ENCODE data around the gene TMEM220. TPM values are rescaled to one million over a fixed set of nuclear protein-coding genes. Genes with fewer than 3 reads are reported as not detected.

The TMEM220 gene
- total and polyA plus RNA-seq, 9 donors = 5.4 to 14.1 (median 9.8) TPM

GRCh38 chr17:10728331-10728892 is 1.4 kb downstream of the TMEM220 start:
- Histone ChIP-seq H3K9me3 (no peaks in the 10 kb centered on the region), H3K27ac (peak overlapping the region in 1 of 2 donors; percentile 98), H3K36me3 (no peaks in the 10 kb centered on the region), H3K27me3 (no peaks in the 10 kb centered on the region), H3K4me1 (ENCODE audit: insufficient read depth) (peaks cover 2% of the 10 kb centered on the region), H3K4me3 (no peak overlapping the region)
- no peak for DNase-seq
- TF ChIP-seq POLR2A (IDR thresholded peaks at IDR 0.05) (no peak), EP300 (IDR thresholded peaks at IDR 0.05) (no peak)
- TF ChIP-seq, protein P1, sequence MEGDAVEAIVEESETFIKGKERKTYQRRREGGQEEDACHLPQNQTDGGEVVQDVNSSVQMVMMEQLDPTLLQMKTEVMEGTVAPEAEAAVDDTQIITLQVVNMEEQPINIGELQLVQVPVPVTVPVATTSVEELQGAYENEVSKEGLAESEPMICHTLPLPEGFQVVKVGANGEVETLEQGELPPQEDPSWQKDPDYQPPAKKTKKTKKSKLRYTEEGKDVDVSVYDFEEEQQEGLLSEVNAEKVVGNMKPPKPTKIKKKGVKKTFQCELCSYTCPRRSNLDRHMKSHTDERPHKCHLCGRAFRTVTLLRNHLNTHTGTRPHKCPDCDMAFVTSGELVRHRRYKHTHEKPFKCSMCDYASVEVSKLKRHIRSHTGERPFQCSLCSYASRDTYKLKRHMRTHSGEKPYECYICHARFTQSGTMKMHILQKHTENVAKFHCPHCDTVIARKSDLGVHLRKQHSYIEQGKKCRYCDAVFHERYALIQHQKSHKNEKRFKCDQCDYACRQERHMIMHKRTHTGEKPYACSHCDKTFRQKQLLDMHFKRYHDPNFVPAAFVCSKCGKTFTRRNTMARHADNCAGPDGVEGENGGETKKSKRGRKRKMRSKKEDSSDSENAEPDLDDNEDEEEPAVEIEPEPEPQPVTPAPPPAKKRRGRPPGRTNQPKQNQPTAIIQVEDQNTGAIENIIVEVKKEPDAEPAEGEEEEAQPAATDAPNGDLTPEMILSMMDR (IDR thresholded peaks at IDR 0.05) = peak in 1 of 3 donors; percentile 9
- intact Hi-C loops (cut with DNase I) = no loop called here
- WGBS, 3 donors = 95 to 96% (median 95%) methylated on average over 10 of the region's 10 CpGs

DNA sequence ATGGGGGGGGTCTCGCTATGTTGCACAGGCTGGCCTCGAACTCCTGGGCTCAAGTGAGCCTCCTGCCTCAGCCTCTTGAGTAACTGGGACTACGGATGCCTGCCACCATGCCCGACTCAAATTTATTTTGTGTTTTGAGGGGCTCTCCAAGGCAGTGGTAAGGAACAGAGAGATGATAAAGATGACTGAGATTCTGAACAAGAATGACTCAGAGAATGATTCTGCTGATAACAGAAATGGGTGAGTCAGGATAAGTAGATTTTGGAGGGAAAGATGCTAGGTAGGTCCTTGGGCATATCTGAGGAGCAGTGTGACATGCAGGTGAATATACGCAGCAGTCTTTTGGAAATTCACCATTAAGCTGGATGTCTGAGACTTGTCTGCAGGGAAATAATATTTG is 2.6 kb downstream of the TMEM220 start:
- Histone ChIP-seq H3K9me3 (no peaks in the 10 kb centered on the region), H3K27me3 (no peaks in the 10 kb centered on the region), H3K36me3 (no peaks in the 10 kb centered on the region), H3K4me1 (ENCODE audit: insufficient read depth) (peaks cover 2% of the 10 kb centered on the region), H3K4me3 (no peak overlapping the region), H3K27ac (no peak overlapping the region)
- TF ChIP-seq POLR2A (IDR thresholded peaks at IDR 0.05) (no peak), EP300 (IDR thresholded peaks at IDR 0.05) (no peak)
- TF ChIP-seq, protein P1 (IDR thresholded peaks at IDR 0.05) = no peak
- 84 to 93% (median 85%) methylated on average over 5 of the region's 5 CpGs for WGBS, 3 donors
- intact Hi-C loops (cut with DNase I) = no loop called here
- no peak for DNase-seq

GRCh38 chr17:10726196-10726595 is 3.6 kb downstream of the TMEM220 start:
- TF ChIP-seq, protein P1 (IDR thresholded peaks at IDR 0.05) = no peak
- no peak for TF ChIP-seq POLR2A (IDR thresholded peaks at IDR 0.05)
- TF ChIP-seq EP300 (IDR thresholded peaks at IDR 0.05) = no peak
- intact Hi-C loops (cut with DNase I) = no loop called here
- no peak overlapping the region for H3K27ac ChIP-seq
- DNase-seq = no peak
- H3K9me3 ChIP-seq = no peaks in the 10 kb centered on the region
- H3K4me3 ChIP-seq = no peak overlapping the region
- WGBS, 3 donors = 58 to 81% (median 61%) methylated on average over 2 of the region's 2 CpGs
- no peaks in the 10 kb centered on the region for H3K36me3 ChIP-seq
- no peaks in the 10 kb centered on the region for H3K4me1 ChIP-seq (ENCODE audit: insufficient read depth)
- H3K27me3 ChIP-seq = no peaks in the 10 kb centered on the region

- Histone ChIP-seq H3K9me3 (no peaks in the 10 kb centered on the region), H3K27me3 (no peaks in the 10 kb centered on the region), H3K4me3 (no peak overlapping the region), H3K27ac (no peak overlapping the region), H3K4me1 (ENCODE audit: insufficient read depth) (no peaks in the 10 kb centered on the region), H3K36me3 (no peaks in the 10 kb centered on the region)
- intact Hi-C loops (cut with DNase I) = no loop called here
- 81 to 83% (median 81%) methylated on average over 3 of the region's 3 CpGs for WGBS, 3 donors
- TF ChIP-seq EP300 (IDR thresholded peaks at IDR 0.05) = no peak
- TF ChIP-seq POLR2A (IDR thresholded peaks at IDR 0.05) = no peak
- TF ChIP-seq, protein P1 (IDR thresholded peaks at IDR 0.05) = no peak
- DNase-seq = no peak
These were observed 4.6 kb downstream of the TMEM220 start for GRCh38 chr17:10725262-10725661.
